Immature natural killer cell (primary cell): ENCODE data around the gene EIF4G3. TPM values are rescaled to one million over a fixed set of nuclear protein-coding genes. Genes with fewer than 3 reads are reported as not detected.
"Not testable (repeated sequence)": the region's sequence is repeated elsewhere in the genome, so short reads cannot be mapped to it uniquely, and the experiment has no call there.

Experiments
- DNase-seq, 3 donors: peaks; one replicate each; pipeline ENCODE4 v3.0.0; 2022; ENCODE audit warnings: mixed read lengths in 1 of 3
- H3K27ac Mint-ChIP-seq, 6 donors: one replicate each; pipeline ENCODE4 v1.8.0; 2020; ENCODE audit warnings: mixed read lengths in 6 of 6, mild to moderate bottlenecking in 5 of 6, inconsistent platforms in 4 of 6, moderate library complexity in 3 of 6
- H3K27me3 Mint-ChIP-seq, 3 donors: one replicate each; pipeline ENCODE4 v1.8.0; 2020 to 2021; ENCODE audit warnings: low read depth in 3 of 3, mild to moderate bottlenecking in 3 of 3, mixed read lengths in 3 of 3, moderate library complexity in 3 of 3, inconsistent platforms in 1 of 3
- H3K36me3 Mint-ChIP-seq, 3 donors: one replicate each; pipeline ENCODE4 v1.8.0; 2020; ENCODE audit warnings: mixed read lengths in 3 of 3, inconsistent platforms in 2 of 3, mild to moderate bottlenecking in 2 of 3
- H3K4me1 Mint-ChIP-seq, 2 donors: one replicate each; pipeline ENCODE4 v1.8.0; 2020; ENCODE audit warnings: inconsistent platforms in 2 of 2, mild to moderate bottlenecking in 2 of 2, mixed read lengths in 2 of 2, moderate library complexity in 1 of 2
- H3K4me3 Mint-ChIP-seq, 5 donors: one replicate each; pipeline ENCODE4 v1.8.0; 2020; ENCODE audit warnings: mild to moderate bottlenecking in 5 of 5, mixed read lengths in 5 of 5, inconsistent platforms in 3 of 5, moderate library complexity in 3 of 5
- H3K9me3 Mint-ChIP-seq, 6 donors: one replicate each; pipeline ENCODE4 v1.8.0; 2020; ENCODE audit warnings: mild to moderate bottlenecking in 6 of 6, mixed read lengths in 6 of 6, inconsistent platforms in 4 of 6, moderate library complexity in 3 of 6
- polyA plus RNA-seq, 3 donors: library from polyadenylated mRNA; unstranded; fragments of 300-500 nt; fragmentation: Illumina TruSeq; gene quantifications; one replicate each; pipeline ENCODE4 v1.2.3, GENCODE V29; 2021

The EIF4G3 gene
- polyA plus RNA-seq, 3 donors from 2014 or later = 7.4 to 21.6 (median 17.9) TPM

DNA sequence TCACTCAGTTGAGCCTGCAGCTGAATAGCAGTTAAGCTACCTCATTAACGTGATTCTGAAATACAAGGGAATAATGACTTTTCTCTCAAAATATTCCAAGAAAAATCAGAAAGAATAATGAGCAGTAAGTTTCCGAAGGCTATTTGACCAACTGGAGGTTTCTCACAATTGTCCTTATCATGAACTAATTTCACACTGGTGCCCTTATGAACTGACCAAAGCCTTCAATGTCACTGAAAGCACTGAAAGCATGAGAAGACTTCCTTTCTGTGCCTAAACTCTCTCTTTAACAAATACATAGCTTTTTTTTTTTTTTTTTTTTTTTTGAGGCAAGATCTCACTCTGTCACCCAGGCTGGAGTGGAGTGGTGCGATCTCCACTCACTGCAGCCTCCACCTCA lies 18.8 kb downstream of the EIF4G3 start:
- Mint-ChIP-seq H3K27me3 (peaks cover 0 to 2% (median 0%) of the 10 kb centered on the region in 3 donors), H3K36me3 (peaks cover 6 to 14% (median 10%) of the 10 kb centered on the region in 3 donors), H3K4me3 (no peak overlapping the region), H3K4me1 (peaks cover 19 to 53% of the 10 kb centered on the region in 2 donors), H3K27ac (peak overlapping the region in 1 of 6 donors; percentile 12), H3K9me3 (no peaks in the 10 kb centered on the region)
- DNase-seq = no peak

DNA sequence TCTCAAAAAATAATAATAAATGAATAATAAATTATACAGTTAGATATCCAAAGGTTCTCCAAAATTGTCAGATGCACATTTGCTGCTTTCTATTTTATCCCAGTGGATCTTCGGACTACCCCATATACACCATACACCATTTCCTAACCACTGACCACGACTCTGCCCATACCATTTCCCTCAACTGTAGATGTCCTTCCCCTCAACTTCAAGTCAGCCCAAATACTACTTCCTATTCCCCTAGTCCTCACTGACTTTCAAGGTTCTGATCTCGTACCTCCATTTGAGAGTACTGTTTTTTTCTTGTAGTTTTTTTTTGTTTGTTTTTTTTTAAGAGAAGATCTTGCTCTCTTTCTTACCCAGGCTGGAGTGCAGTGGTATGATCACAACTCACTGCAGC lies 19.6 kb downstream of the EIF4G3 start:
- Mint-ChIP-seq H3K27ac (peak overlapping the region; percentile 2 to 39 (median 12)), H3K36me3 (peaks cover 6 to 14% (median 10%) of the 10 kb centered on the region in 3 donors), H3K4me3 (peak overlapping the region in 1 of 5 donors; percentile 24), H3K9me3 (no peaks in the 10 kb centered on the region), H3K4me1 (peaks cover 19 to 52% of the 10 kb centered on the region in 2 donors), H3K27me3 (peaks cover 0 to 2% (median 0%) of the 10 kb centered on the region in 3 donors)
- no peak for DNase-seq

GRCh38 chr1:21156019-21156418 lies 20.7 kb downstream of the EIF4G3 start:
- peak overlapping the region in 3 of 6 donors; percentile 2 to 12 (median 7) for H3K27ac Mint-ChIP-seq
- no peak for DNase-seq
- H3K27me3 Mint-ChIP-seq = peaks cover 0 to 2% (median 0%) of the 10 kb centered on the region in 3 donors
- H3K4me3 Mint-ChIP-seq = no peak overlapping the region
- no peaks in the 10 kb centered on the region for H3K9me3 Mint-ChIP-seq
- peaks cover 19 to 56% of the 10 kb centered on the region in 2 donors for H3K4me1 Mint-ChIP-seq
- H3K36me3 Mint-ChIP-seq = peaks cover 6 to 14% (median 7%) of the 10 kb centered on the region in 3 donors

DNA sequence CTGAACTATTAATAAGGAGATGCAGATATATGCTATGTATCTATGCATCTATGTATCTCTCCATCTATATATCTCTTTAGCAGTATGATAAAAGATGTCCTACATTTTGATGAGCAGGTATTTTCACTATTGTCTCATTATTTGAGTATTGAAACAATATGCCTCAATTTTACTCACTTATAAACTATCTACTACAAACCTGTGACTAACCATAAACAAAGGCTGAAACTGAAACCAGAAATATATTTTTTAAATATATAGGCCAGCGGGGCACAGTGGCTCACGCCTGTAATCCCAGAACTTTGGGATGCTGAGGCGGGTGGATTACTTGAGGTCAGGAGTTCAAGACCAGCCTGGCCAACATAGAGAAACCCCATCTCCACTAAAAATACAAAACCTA lies 22.0 kb downstream of the EIF4G3 start:
- peak overlapping the region in 5 of 6 donors; percentile 11 to 76 (median 60) for H3K27ac Mint-ChIP-seq
- H3K9me3 Mint-ChIP-seq = no peaks in the 10 kb centered on the region
- H3K4me1 Mint-ChIP-seq = peaks cover 19 to 54% of the 10 kb centered on the region in 2 donors
- no peaks in the 10 kb centered on the region for H3K27me3 Mint-ChIP-seq
- peaks cover 0 to 9% (median 0%) of the 10 kb centered on the region in 3 donors for H3K36me3 Mint-ChIP-seq
- DNase-seq = no peak
- H3K4me3 Mint-ChIP-seq = no peak overlapping the region

- no peaks in the 10 kb centered on the region for H3K9me3 Mint-ChIP-seq
- H3K36me3 Mint-ChIP-seq = peaks cover 0 to 9% (median 0%) of the 10 kb centered on the region in 3 donors
- DNase-seq = no peak
- no peak overlapping the region for H3K4me3 Mint-ChIP-seq
- no peaks in the 10 kb centered on the region for H3K27me3 Mint-ChIP-seq
- H3K27ac Mint-ChIP-seq = peak overlapping the region in 1 of 6 donors; percentile 45
- H3K4me1 Mint-ChIP-seq = peaks cover 22 to 54% of the 10 kb centered on the region in 2 donors
These were observed 23.3 kb downstream of the EIF4G3 start for GRCh38 chr1:21153388-21153787.

GRCh38 chr1:21152423-21153100 lies 24.1 kb downstream of the EIF4G3 start:
- DNase-seq = no peak
- peaks cover 22 to 46% of the 10 kb centered on the region in 2 donors for H3K4me1 Mint-ChIP-seq
- no peaks in the 10 kb centered on the region for H3K9me3 Mint-ChIP-seq
- peaks cover 0 to 9% (median 0%) of the 10 kb centered on the region in 3 donors for H3K36me3 Mint-ChIP-seq
- no peak overlapping the region for H3K4me3 Mint-ChIP-seq
- no peaks in the 10 kb centered on the region for H3K27me3 Mint-ChIP-seq
- peak overlapping the region in 1 of 6 donors; percentile 45 for H3K27ac Mint-ChIP-seq

DNA sequence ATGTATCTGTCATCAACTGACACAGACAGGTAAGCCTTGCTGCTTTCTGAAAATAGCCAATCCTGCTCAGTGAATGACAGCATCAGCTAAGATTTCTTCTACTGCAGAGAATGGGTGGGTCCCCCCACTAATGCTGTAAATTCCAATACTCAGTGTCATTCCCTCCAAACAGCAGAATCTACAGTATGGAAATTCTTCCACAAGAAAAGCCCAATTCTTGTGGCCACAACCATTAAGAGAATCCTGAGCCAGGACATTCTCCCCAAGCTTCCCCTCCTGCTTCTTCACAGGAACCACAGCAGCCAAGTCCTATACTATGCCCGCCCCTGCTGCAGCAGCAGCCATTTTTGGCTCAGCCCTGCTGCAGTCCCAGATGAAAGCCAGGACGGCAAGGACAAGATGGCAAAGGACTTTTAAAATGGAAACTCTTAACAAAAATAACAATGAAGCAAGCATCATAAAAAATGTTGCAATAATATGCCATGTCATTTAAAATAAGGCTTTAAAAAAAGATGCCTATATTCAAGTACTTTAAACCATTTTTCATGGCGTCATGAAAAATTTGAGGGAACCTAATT lies 26.8 kb downstream of the EIF4G3 start:
- no peaks in the 10 kb centered on the region for H3K27me3 Mint-ChIP-seq

DNA sequence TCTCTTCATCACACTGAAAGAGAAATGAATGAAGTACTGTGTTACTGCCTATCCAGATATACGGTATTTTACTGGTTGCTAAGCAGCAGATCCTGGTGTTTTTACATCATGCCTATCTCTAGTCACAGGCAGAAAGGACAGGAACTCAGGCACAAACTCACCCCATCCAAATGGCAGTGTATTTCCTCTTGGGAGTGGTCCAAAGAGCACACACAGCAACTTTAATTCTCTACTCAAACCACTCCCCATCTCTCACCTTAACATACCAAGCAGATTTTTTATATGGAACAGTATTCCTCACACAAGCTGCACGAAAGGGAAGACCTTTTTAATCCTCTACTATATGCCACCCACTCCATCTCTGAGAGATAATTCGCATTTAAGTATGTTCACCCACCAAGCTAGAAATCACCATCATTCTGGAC lies 27.3 kb downstream of the EIF4G3 start:
- no peak for DNase-seq
- Mint-ChIP-seq H3K27me3 (no peaks in the 10 kb centered on the region), H3K9me3 (no peaks in the 10 kb centered on the region), H3K27ac (peak overlapping the region in 4 of 6 donors; percentile 2 to 47 (median 15)), H3K4me1 (peaks cover 9 to 33% of the 10 kb centered on the region in 2 donors), H3K4me3 (no peak overlapping the region), H3K36me3 (peaks cover 0 to 6% (median 0%) of the 10 kb centered on the region in 3 donors)

More for the DNA sequence above, 26.8 kb downstream of the EIF4G3 start:
- H3K4me3 Mint-ChIP-seq = no peak overlapping the region
- no peak for DNase-seq
- H3K27ac Mint-ChIP-seq = peak overlapping the region in 4 of 6 donors; percentile 2 to 47 (median 25)
- peaks cover 0 to 6% (median 0%) of the 10 kb centered on the region in 3 donors for H3K36me3 Mint-ChIP-seq
- H3K9me3 Mint-ChIP-seq = no peaks in the 10 kb centered on the region
- H3K4me1 Mint-ChIP-seq = peaks cover 10 to 31% of the 10 kb centered on the region in 2 donors

- H3K9me3 Mint-ChIP-seq = no peaks in the 10 kb centered on the region
- no peak for DNase-seq
- peaks cover 4 to 34% of the 10 kb centered on the region in 2 donors for H3K4me1 Mint-ChIP-seq
- no peak overlapping the region for H3K4me3 Mint-ChIP-seq
- H3K27me3 Mint-ChIP-seq = no peaks in the 10 kb centered on the region
- H3K27ac Mint-ChIP-seq = no peak overlapping the region
- H3K36me3 Mint-ChIP-seq = no peaks in the 10 kb centered on the region
These were observed 32.9 kb downstream of the EIF4G3 start for GRCh38 chr1:21143752-21144151.

- DNase-seq = no peak
- Mint-ChIP-seq H3K27ac (peak overlapping the region in 2 of 6 donors; percentile 28 to 76), H3K9me3 (no peaks in the 10 kb centered on the region), H3K4me3 (no peak overlapping the region), H3K36me3 (peaks cover 0 to 2% (median 2%) of the 10 kb centered on the region in 3 donors), H3K4me1 (peaks cover 4 to 37% of the 10 kb centered on the region in 2 donors), H3K27me3 (no peaks in the 10 kb centered on the region)
These were observed 33.6 kb downstream of the EIF4G3 start for GRCh38 chr1:21143138-21143537.

GRCh38 chr1:21141030-21141429 lies 35.7 kb downstream of the EIF4G3 start:
- peaks cover 5 to 42% of the 10 kb centered on the region in 2 donors for H3K4me1 Mint-ChIP-seq
- H3K27ac Mint-ChIP-seq = peak overlapping the region in 3 of 6 donors; percentile 13 to 45 (median 28)
- H3K4me3 Mint-ChIP-seq = no peak overlapping the region
- DNase-seq = no peak
- no peaks in the 10 kb centered on the region for H3K27me3 Mint-ChIP-seq
- peaks cover 7 to 9% (median 7%) of the 10 kb centered on the region in 3 donors for H3K36me3 Mint-ChIP-seq
- no peaks in the 10 kb centered on the region for H3K9me3 Mint-ChIP-seq

- peaks cover 5 to 36% of the 10 kb centered on the region in 2 donors for H3K4me1 Mint-ChIP-seq
- H3K27ac Mint-ChIP-seq = peak overlapping the region in 3 of 6 donors; percentile 31 to 55 (median 46)
- H3K9me3 Mint-ChIP-seq = no peaks in the 10 kb centered on the region
- H3K27me3 Mint-ChIP-seq = no peaks in the 10 kb centered on the region
- H3K4me3 Mint-ChIP-seq = peak overlapping the region in 1 of 5 donors; percentile 13
- DNase-seq = no peak
- H3K36me3 Mint-ChIP-seq = peaks cover 9 to 14% (median 10%) of the 10 kb centered on the region in 3 donors
These were observed 37.1 kb downstream of the EIF4G3 start for GRCh38 chr1:21139601-21140000.

DNA sequence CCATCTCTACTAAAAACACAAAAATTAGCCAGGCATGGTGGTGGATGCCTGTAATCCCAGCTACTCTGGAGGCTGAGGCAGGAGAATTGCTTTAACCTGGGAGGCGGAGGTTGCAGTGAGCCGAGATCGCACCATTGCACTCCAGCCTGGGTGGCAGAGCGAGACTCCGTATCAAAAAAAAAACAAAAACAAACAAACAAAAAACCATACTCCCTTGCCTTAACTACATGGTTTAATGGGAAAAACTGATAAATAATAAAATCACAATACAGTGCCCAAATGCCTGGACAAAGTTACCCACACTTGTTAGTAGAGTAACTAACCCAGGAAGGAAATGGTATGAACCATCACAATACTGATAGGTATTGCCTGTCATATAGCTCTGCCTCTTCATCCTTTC lies 40.4 kb downstream of the EIF4G3 start:
- not testable (repeated sequence) for DNase-seq, H3K9me3 Mint-ChIP-seq, H3K27me3 Mint-ChIP-seq, H3K4me3 Mint-ChIP-seq
- H3K27ac Mint-ChIP-seq = peak overlapping the region in 1 of 6 donors; percentile 61
- peaks cover 5 to 22% of the 10 kb centered on the region in 2 donors for H3K4me1 Mint-ChIP-seq
- H3K36me3 Mint-ChIP-seq = peaks cover 9 to 14% (median 13%) of the 10 kb centered on the region in 3 donors

- no peaks in the 10 kb centered on the region for H3K27me3 Mint-ChIP-seq
- peaks cover 0 to 16% (median 14%) of the 10 kb centered on the region in 3 donors for H3K36me3 Mint-ChIP-seq
- peak overlapping the region in 1 of 6 donors; percentile 2 for H3K27ac Mint-ChIP-seq
- H3K9me3 Mint-ChIP-seq = no peaks in the 10 kb centered on the region
- no peak for DNase-seq
- H3K4me1 Mint-ChIP-seq = peaks cover 0 to 26% of the 10 kb centered on the region in 2 donors
- H3K4me3 Mint-ChIP-seq = no peak overlapping the region
These were observed 45.5 kb downstream of the EIF4G3 start for GRCh38 chr1:21131200-21131599.
